SU-DHL-6 (cell line): ENCODE results near the gene TMEM94.
A peak's percentile ranks its signal among the peaks of the same experiment; 100 is the strongest.

ENCODE experiments used
- H2AFZ ChIP-seq: fragments of 200-600 bp; sonication (generic); 2 replicates; pipeline ENCODE4 v1.6.1; 2014; ENCODE audit warnings: low read depth, mild to moderate bottlenecking, moderate library complexity, mixed read lengths, antibody characterized with exemption, low read length; ENCODE audit not compliant: severe bottlenecking
- H3F3A ChIP-seq: fragments of 200-600 bp; shearing (Covaris generic); 2 replicates; pipeline ENCODE4 v1.6.0; 2016; ENCODE audit warnings: antibody characterized with exemption, mild to moderate bottlenecking; ENCODE audit not compliant: insufficient read depth
- H3K27ac ChIP-seq: fragments of 200-600 bp; sonication (generic); 2 replicates; pipeline ENCODE4 v1.5.1; 2016; ENCODE audit warnings: low read depth, mild to moderate bottlenecking, low read length, moderate library complexity, mixed read lengths
- H3K27me3 ChIP-seq: fragments of 200-600 bp; sonication (generic), shearing (Covaris generic); 2 replicates; pipeline ENCODE4 v1.6.0; 2014; ENCODE audit warnings: mild to moderate bottlenecking, low read length
- H3K36me3 ChIP-seq: fragments of 200-600 bp; sonication (generic); 2 replicates; pipeline ENCODE4 v1.6.1; 2014; ENCODE audit warnings: mild to moderate bottlenecking, low read length, mixed read lengths
- H3K4me2 ChIP-seq: fragments of 300-600, 200-600 bp; shearing (Covaris generic), sonication (generic); 2 replicates; pipeline ENCODE4 v1.6.0; 2014; ENCODE audit warnings: low read length, low read depth, mild to moderate bottlenecking; ENCODE audit not compliant: poor library complexity, severe bottlenecking
- H3K4me3 ChIP-seq: fragments of 200-600 bp; sonication (generic); 2 replicates; pipeline ENCODE4 v1.5.1; 2014; ENCODE audit warnings: antibody characterized with exemption, low read length, mild to moderate bottlenecking, mixed read lengths; ENCODE audit not compliant: insufficient read depth, poor library complexity, severe bottlenecking
- H3K79me2 ChIP-seq: fragments of 200-600 bp; sonication (generic); 2 replicates; pipeline ENCODE4 v1.6.1; 2014; ENCODE audit warnings: mild to moderate bottlenecking, low read length, moderate library complexity; ENCODE audit not compliant: insufficient read depth
- H3K9ac ChIP-seq: fragments of 200-600 bp; sonication (generic); 2 replicates; pipeline ENCODE4 v1.7.0; 2014; ENCODE audit warnings: mild to moderate bottlenecking, low read length
- H3K9me2 ChIP-seq: fragments of 200-600 bp; sonication (generic); replicated peaks from 2 replicates; pipeline ENCODE4 v1.6.1; 2014; ENCODE audit warnings: low read length; ENCODE audit not compliant: insufficient read depth
- H3K9me3 ChIP-seq: fragments of 200-600 bp; sonication (generic); 2 replicates; pipeline ENCODE4 v1.6.1; 2014; ENCODE audit warnings: low read length, mixed read lengths; ENCODE audit not compliant: insufficient read depth
- H4K20me1 ChIP-seq: fragments of 200-600 bp; sonication (generic); 2 replicates; pipeline ENCODE4 v1.6.1; 2014; ENCODE audit warnings: low read depth, mild to moderate bottlenecking, antibody characterized with exemption, low read length, moderate library complexity, mixed read lengths
- EZH2phosphoT487 ChIP-seq: fragments of 200-600 bp; sonication (generic), shearing (Covaris generic); conservative IDR thresholded peaks from 2 replicates; pipeline ENCODE4 v1.6.1; 2018; ENCODE audit warnings: mild to moderate bottlenecking, antibody characterized with exemption, low read length, moderate library complexity, mixed read lengths
- TF ChIP-seq, protein P1 (sequence below): fragments of 200-600 bp; sonication (generic); IDR thresholded peaks from one replicate; pipeline ENCODE4 v1.5.1; 2017; ENCODE audit warnings: antibody characterized with exemption, mild to moderate bottlenecking, low read length, moderate library complexity; ENCODE audit not compliant: insufficient read depth, poor library complexity, severe bottlenecking

The TMEM94 gene

DNA sequence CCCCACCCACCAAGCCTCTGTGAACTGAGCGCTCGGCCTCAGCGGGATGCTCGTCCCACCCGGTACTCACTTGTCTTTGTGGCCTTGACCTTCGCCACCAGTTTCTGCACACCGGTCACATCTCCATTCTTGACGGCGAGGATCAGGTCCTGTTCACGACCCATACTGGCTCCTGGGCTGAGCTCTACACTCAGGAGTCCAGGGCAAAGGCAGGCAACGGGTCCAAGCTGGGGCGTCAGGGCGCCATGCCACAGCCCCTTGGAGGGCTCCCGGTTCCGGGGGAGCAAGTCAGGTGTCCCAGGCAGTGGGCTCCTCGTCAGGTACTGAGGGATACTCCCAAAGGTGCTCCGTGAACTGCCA lies 57.2 kb downstream of the TMEM94 start:
- H3K4me3 ChIP-seq: no peak overlapping the region
- H4K20me1 ChIP-seq: no peaks in the 10 kb centered on the region
- no peaks in the 10 kb centered on the region for H3K27me3 ChIP-seq
- TF ChIP-seq, protein P1, sequence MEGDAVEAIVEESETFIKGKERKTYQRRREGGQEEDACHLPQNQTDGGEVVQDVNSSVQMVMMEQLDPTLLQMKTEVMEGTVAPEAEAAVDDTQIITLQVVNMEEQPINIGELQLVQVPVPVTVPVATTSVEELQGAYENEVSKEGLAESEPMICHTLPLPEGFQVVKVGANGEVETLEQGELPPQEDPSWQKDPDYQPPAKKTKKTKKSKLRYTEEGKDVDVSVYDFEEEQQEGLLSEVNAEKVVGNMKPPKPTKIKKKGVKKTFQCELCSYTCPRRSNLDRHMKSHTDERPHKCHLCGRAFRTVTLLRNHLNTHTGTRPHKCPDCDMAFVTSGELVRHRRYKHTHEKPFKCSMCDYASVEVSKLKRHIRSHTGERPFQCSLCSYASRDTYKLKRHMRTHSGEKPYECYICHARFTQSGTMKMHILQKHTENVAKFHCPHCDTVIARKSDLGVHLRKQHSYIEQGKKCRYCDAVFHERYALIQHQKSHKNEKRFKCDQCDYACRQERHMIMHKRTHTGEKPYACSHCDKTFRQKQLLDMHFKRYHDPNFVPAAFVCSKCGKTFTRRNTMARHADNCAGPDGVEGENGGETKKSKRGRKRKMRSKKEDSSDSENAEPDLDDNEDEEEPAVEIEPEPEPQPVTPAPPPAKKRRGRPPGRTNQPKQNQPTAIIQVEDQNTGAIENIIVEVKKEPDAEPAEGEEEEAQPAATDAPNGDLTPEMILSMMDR: no peak
- no peak for TF ChIP-seq EZH2phosphoT487
- no peak overlapping the region for H2AFZ ChIP-seq
- no peak overlapping the region for H3K27ac ChIP-seq
- H3F3A ChIP-seq: 0 out of 2 replicates have a peak, but pooled peaks cover 8% of the 10 kb centered on the region
- no peaks in the 10 kb centered on the region; the same call in 1 of the 2 replicates for H3K79me2 ChIP-seq
- no peaks in the 10 kb centered on the region for H3K36me3 ChIP-seq
- H3K9me2 ChIP-seq: no peaks in the 10 kb centered on the region
- no peak overlapping the region for H3K9ac ChIP-seq
- no peaks in the 10 kb centered on the region for H3K9me3 ChIP-seq
- no peak overlapping the region for H3K4me2 ChIP-seq

DNA sequence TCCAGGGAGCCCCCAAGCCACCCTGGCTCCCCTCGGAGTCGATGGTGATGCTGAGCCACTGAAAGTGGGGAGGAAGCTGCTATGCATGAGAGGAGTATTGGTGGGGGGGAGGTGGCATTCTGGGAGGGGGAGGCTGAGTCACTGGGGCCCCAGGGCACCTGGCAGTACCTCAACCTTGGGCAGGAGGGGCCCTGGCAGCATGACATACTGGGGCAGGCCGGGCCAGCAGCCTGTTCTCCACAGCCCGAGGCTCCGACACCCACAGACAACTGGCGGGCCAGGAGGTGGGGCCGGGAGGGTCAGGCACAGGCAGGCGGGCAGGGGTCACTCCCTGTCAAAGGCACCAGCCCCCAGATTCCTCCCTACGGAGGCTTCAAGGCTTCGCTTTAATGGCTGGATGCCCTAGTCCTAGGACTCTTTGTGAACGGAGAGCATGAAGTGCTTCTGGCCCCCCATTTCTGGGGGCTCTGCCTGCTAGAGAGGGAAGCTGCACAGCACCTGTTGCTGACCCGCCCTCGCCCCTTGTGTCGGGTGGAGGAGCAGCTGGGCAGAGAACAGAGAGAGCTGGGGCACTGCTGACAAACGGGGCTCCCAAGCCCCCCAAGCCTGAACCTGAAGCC lies 58.0 kb downstream of the TMEM94 start:
- H3K9ac ChIP-seq: no peak overlapping the region
- no peak overlapping the region for H3K27ac ChIP-seq
- no peak overlapping the region for H3K4me3 ChIP-seq
- H3K79me2 ChIP-seq: no peaks in the 10 kb centered on the region; the same call in 1 of the 2 replicates
- no peaks in the 10 kb centered on the region for H3K27me3 ChIP-seq
- H3K9me3 ChIP-seq: no peaks in the 10 kb centered on the region
- H2AFZ ChIP-seq: no peak overlapping the region
- 0 out of 2 replicates have a peak, but pooled peaks cover 8% of the 10 kb centered on the region for H3F3A ChIP-seq
- H3K4me2 ChIP-seq: no peak overlapping the region
- no peak for TF ChIP-seq EZH2phosphoT487
- TF ChIP-seq, protein P1: no peak
- no peaks in the 10 kb centered on the region for H3K9me2 ChIP-seq
- no peaks in the 10 kb centered on the region for H4K20me1 ChIP-seq
- H3K36me3 ChIP-seq: no peaks in the 10 kb centered on the region

DNA sequence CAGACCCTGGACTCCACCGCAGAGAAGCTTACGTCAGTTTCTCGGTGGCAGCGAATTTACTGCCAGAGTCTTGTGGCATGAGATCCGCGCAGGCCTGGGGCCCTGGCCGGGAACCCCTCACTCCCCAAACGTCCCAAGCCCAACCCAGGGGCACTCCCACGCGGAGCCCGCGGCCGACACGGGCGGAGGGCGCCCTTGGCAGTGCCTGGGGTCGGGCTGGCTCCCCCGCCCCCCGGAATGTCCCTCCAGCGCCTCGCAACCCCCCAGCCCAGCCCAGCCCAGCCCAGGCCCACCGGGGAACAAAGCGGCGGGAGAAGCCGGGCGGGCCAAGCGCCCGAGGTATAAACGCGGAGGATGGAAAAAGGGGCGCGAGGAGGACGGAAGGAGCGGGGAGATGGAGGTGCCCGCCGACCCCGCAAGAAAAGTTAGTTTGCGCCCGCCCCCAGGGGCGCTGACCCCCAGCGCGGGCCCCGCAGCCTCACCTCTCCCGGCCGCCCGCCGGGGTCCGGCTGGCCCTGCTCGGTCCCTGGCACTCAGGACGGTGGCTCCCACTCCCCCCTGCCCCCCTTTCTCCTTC lies 58.6 kb downstream of the TMEM94 start:
- no peaks in the 10 kb centered on the region; the same call in 1 of the 2 replicates for H3K79me2 ChIP-seq
- no peak for TF ChIP-seq EZH2phosphoT487
- TF ChIP-seq, protein P1: no peak
- H3K36me3 ChIP-seq: no peaks in the 10 kb centered on the region

More for the DNA sequence above, 58.6 kb downstream of the TMEM94 start:
- Histone ChIP-seq H3K9me2 (no peaks in the 10 kb centered on the region), H3K4me2 (peak overlapping the region; percentile 91), H4K20me1 (no peaks in the 10 kb centered on the region), H3F3A (0 out of 2 replicates have a peak, but pooled peaks cover 8% of the 10 kb centered on the region), H3K27me3 (no peaks in the 10 kb centered on the region), H2AFZ (no peak overlapping the region), H3K9me3 (no peaks in the 10 kb centered on the region), H3K27ac (no peak overlapping the region), H3K4me3 (peak overlapping the region; percentile 97), H3K9ac (peak overlapping the region; percentile 48; the same call in 1 of the 2 replicates)
